Upper lobe of left lung (tissue), 4 donors: Measurements from ENCODE around the gene SMG9.

Experiments
- POLR2A ChIP-seq, 4 donors: fragments of 450-650 bp; IDR thresholded peaks; one replicate each; pipeline ENCODE4 v1.5.1; 2016 to 2017; ENCODE audit warnings: antibody characterized with exemption in 4 of 4, mild to moderate bottlenecking in 2 of 4
- TF ChIP-seq, protein P1 (sequence below), 6 experiments: fragments of 450-650 bp in 4 of 6; fragments of 200-600 bp in 2 of 6; sonication (generic) in 2 of 6; IDR thresholded peaks; one replicate each; pipeline ENCODE4 v1.5.1; 2016 to 2019; ENCODE audit warnings: antibody characterized with exemption in 6 of 6

DNA sequence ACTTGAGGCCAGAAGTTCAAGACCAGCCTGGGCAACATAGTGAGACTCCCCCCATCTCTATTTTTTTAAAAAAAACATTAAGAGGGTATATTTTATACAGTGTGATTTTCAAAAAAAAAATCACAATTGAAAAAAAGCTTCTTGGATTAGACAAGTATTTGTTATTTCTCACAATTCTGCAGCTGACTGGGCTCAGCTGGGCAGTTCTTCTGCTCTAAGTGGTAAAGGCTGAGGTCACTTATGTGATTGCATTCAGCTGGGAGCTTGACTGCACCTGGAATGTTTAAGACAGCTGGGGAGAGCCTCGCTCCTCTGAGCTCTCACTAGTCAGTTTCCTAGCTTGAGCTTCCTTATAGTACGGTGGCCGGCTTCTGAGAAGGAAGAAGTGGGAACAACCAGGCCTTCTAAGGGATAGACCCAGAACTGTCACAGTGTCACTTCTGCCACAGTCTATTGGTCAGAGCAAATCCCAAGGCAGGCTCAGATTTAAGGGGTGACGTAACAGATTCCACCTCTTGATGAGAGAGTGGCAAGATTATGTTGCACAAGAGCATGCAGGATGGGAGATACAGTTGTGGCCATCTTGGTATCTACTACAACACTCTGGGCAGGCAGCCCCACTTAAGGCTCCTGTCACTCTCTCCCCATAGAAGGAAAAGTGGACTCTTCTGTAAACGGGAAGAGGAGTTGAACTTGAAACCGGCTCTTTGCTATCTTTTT is 58.6 kb downstream of the SMG9 start:
- TF ChIP-seq POLR2A (IDR thresholded peaks at IDR 0.05), result no peak
- TF ChIP-seq, protein P1, sequence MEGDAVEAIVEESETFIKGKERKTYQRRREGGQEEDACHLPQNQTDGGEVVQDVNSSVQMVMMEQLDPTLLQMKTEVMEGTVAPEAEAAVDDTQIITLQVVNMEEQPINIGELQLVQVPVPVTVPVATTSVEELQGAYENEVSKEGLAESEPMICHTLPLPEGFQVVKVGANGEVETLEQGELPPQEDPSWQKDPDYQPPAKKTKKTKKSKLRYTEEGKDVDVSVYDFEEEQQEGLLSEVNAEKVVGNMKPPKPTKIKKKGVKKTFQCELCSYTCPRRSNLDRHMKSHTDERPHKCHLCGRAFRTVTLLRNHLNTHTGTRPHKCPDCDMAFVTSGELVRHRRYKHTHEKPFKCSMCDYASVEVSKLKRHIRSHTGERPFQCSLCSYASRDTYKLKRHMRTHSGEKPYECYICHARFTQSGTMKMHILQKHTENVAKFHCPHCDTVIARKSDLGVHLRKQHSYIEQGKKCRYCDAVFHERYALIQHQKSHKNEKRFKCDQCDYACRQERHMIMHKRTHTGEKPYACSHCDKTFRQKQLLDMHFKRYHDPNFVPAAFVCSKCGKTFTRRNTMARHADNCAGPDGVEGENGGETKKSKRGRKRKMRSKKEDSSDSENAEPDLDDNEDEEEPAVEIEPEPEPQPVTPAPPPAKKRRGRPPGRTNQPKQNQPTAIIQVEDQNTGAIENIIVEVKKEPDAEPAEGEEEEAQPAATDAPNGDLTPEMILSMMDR (IDR thresholded peaks at IDR 0.05), result no peak
